HG03575 (cell line): ENCODE measurements around the gene DDIT3.
"Not testable (repeated sequence)": the region's sequence is repeated elsewhere in the genome, so short reads cannot be mapped to it uniquely, and the experiment has no call there.

ENCODE experiments used
- ATAC-seq: cut with Tn5 transposase; IDR thresholded peaks from one replicate; pipeline ENCODE4 v1.9.1; 2021; ENCODE audit not compliant: unreplicated experiment, insufficient number of reproducible peaks, low FRiP score; ENCODE audit errors: extremely low read depth

Gene DDIT3, protein sequence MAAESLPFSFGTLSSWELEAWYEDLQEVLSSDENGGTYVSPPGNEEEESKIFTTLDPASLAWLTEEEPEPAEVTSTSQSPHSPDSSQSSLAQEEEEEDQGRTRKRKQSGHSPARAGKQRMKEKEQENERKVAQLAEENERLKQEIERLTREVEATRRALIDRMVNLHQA

GRCh38 chr12:57520053-57520818, at the start of gene DDIT3:
DDIT3 (minus strand) TSS chr12:57520514; CDS start chr12:57517406, 3,108 bp downstream.
- ATAC-seq, result peak; percentile 44

GRCh38 chr12:57569858-57570257, 49.5 kb upstream of the DDIT3 start:
- no peak for ATAC-seq

GRCh38 chr12:57568838-57569237, 48.5 kb upstream of the DDIT3 start:
- no peak for ATAC-seq

GRCh38 chr12:57564178-57564740, 43.9 kb upstream of the DDIT3 start:
- no peak for ATAC-seq

DNA sequence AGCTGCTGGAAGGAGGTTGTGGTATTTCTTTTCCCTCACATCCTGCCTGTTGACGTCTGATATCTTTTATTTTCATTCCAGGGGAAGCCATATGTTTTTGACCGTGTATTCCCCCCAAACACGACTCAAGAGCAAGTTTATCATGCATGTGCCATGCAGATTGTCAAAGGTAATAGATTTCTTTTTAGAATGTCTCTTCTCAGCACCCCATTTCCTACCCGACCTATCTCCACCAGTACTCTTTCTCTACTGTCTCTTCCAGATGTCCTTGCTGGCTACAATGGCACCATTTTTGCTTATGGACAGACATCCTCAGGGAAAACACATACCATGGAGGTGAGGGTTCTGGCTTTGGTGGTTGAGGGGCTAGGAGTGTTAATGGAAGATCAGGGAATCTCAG, 43.0 kb upstream of the DDIT3 start:
- ATAC-seq, result no peak

DNA sequence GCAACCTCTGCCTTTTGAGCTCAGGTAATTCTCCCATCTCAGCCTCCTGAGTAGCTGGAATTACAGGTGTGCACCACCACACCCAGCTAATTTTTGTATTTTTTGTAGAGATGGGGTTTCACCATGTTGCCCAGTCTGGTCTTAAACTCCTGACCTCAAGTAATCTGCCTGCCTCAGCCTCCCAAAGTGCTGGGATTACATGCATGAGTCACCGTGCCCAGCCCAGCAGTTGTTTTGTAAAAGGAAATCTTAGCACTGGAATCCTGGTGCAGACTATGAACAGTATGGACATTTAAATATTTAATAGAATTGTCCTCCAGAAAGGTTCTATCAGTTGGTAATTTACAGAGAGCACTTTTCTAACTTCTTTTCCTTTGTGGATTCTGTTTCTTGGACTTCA, 40.8 kb upstream of the DDIT3 start:
- not testable (repeated sequence) for ATAC-seq

DNA sequence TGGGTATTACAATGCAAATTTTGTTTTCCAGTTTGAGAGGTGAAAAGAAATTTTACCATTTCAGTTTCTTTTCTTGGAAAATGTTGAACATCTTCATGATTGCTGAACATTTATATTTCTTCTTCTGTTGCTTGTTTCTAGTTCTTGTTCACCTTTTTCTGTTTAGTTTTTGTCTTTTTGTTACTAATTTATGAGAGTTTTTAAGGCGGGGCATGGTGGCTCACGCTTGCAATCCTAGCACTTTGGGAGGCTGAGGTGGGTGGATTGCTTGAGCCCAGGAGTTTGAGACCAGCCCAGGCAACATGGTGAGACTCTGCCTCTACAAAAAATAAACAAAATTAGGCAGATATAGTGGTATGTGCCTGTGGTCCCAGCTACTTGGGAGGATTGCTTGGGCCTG, 40.2 kb upstream of the DDIT3 start:
- no peak for ATAC-seq

- ATAC-seq, result no peak
These were observed 38.5 kb upstream of the DDIT3 start for GRCh38 chr12:57558864-57559263.

DNA sequence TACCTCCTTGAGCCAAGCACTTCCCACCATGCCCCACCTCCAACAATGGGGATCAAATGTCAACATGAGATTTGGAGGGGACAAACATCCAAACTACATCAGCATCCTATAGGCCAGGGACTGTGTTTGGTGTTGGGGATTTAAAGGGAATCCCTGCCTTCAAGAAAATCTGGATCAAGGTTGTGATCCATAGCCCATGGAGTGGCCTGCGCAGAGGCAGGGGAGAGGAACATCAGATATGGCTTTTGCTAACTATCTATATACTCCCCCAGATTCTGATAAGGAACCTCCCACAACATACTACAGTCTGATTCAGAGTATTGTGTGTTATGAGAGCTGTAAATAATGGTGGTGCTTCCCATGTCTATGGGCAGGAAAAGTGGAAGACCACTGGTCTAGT, 34.6 kb upstream of the DDIT3 start:
- ATAC-seq, result no peak

GRCh38 chr12:57554453-57554852, 34.1 kb upstream of the DDIT3 start:
- no peak for ATAC-seq

DNA sequence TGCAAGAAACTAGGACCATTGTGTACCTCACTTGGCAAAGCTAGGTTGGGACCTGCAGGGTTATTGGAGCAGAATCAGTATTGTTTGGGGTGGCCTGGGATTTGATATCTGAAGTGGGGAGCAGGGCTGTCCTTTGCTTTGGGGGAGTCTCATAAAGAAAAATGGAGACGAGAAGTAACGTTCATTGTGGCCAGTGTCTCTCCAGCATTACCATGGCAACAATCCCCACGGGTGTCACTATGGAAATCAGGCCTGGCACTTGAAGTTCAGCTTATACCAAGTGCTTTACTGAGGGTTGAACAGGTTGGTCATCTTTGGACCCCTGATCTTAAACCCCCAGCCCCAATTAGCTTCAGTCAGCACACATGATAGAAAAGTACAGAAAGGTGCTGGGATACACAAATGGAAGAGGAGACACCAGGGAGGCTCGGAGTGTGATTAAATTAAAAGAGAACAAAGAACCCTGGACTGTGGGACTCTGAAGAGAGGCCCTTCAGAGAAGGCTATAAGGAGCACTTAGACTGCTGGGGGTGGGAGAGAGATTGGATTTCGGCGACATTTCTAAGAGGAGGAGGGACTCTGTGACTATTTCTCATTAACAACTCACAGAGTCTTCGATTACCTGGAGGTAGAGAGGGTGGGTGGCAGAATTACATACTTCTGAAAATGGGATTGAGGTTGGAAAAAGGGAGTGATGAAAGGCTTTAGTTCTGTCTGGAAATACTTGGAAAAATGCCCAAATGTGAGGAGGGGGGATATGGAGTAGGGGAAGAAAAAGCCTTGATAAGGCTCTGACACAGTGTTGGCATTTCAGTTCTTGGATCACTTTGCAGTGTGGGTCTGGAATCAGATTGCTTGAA, 33.3 kb upstream of the DDIT3 start:
- ATAC-seq, result no peak

- ATAC-seq, result no peak
These were observed 32.6 kb upstream of the DDIT3 start for GRCh38 chr12:57552835-57553313.

DNA sequence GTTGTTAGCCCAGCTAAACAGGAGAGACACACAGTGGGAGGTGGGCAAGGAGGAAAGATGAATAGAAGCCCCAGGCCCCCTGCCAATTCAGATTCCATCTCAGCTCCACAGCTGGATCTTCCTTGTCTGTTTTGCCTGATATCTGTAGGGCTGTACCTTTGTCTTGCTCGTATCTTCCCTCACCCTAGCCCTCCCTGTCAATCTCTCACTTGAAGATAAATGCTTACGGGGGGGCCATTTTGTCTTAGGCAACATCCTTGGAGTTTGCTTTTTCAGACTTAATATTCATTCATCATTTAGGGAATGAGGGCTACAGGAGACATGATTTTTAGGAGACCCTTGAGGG, 32.0 kb upstream of the DDIT3 start:
- no peak for ATAC-seq

- no peak for ATAC-seq
These were observed 31.5 kb upstream of the DDIT3 start for GRCh38 chr12:57551637-57552305.

DNA sequence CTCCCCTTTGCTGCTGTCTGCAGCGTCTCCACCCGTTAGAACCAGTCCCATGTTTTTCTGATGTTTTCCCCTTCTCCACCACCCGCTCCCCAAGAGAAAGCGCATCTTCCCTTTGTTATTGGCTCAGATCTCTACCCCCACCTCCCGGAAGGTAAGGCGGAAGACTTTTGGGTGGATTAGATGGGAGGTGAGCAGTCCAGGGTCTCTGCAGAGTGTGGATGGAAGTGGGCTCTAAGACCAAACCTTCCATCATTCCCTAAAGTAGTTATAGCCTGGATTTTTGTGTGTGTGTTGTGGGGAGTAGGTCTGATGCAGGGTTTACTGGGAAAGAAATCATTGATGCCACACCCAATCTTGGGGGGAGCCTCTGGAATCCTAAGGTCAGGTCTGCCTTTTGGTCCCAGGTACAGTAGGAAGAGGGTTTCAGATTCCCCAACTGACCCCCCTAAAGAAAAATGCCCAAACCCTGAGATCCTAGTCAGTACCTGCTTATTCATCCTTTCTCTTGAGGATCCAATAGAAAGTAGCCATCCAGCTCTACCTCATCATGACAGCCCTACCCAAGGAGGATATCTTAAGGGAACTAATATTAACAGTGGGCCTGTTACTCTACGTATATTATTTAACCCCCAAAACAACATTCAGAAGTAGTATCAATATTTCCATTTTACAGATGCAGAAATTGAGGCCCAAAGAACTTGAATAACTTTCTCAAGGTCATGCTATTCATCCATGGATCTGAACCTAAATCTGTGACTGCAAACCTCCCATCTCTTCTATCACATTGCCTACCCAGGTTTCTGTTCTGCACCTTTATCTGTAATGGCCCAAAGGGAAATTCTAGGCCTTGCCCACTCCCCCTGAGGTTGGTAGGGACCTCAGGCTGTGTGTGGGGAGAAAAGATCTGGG, 30.6 kb upstream of the DDIT3 start:
- ATAC-seq, result no peak

DNA sequence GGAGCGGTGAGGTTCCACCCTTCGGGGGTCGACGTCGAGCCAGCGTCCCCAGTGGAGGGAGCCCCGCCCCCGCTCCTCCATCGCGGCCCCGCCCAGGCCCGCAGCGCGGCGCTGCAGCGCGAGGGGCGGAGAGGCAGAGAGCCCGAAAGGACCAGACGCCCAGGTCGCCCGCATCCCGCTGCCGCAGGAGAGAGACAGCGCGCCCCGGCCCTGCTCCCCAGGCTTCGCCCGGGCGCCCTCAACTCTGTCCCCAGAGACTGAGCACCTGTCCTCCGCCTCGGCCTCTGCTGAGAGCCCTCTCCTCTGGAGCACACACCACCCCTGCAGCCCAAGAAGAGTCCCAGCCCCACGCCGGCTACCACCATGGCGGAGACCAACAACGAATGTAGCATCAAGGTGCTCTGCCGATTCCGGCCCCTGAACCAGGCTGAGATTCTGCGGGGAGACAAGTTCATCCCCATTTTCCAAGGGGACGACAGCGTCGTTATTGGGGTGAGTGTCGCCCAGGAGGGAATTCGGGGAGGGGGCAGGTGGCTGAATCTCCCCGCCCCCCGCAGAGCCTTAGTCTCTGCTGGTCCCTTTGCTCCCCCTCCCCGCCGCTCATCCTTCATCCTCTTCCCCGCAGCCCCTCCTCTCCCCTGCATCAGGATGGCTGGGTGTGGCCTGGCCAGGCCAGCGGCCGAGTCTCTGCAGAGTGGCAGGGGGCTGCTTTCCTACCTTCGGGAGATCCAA, 29.8 kb upstream of the DDIT3 start, which contains the start of gene KIF5A:
Gene KIF5A, plus strand, starts transcription at position 136 of the 732 bp plus-strand sequence. Its CDS starts 228 bp downstream, at position 364.
- ATAC-seq, result no peak

- ATAC-seq, result no peak
These were observed 29.0 kb upstream of the DDIT3 start for GRCh38 chr12:57549203-57549908.
